Measurements from ENCODE around the gene TPBGL. TPM values are rescaled to one million over a fixed set of nuclear protein-coding genes. Genes with fewer than 3 reads are reported as not detected.

Gene TPBGL
- total RNA-seq, 1 donor from 2014 or later: 0.04 TPM

Other genes starting within 250 kb of the TPBGL start
- not detected in 2 replicates for gene OR2AT4, start 143.9 kb upstream of the TPBGL start, total RNA-seq
- 0.21 and 1.7 TPM in 2 replicates for gene SLCO2B1, start 89.7 kb upstream of the TPBGL start, total RNA-seq
- gene ARRB1, start 110.9 kb downstream of the TPBGL start, total RNA-seq: 8.8 and 24.3 TPM in 2 replicates
- gene RPS3, start 158.7 kb downstream of the TPBGL start, total RNA-seq: 2,045 and 2,896 TPM in 2 replicates
- 1.5 and 6.8 TPM in 2 replicates for gene KLHL35, start 192.4 kb downstream of the TPBGL start, total RNA-seq

All from kidney epithelial cell (primary cell).